H1 (cell line): Measurements from ENCODE around the gene EMD. TPM values are rescaled to one million over a fixed set of nuclear protein-coding genes. Genes with fewer than 3 reads are reported as not detected.
A peak's percentile ranks its signal among the peaks of the same experiment; 100 is the strongest.

ENCODE experiments used
- CBX8 ChIP-seq: fragments of 300-800, 300-1000 bp; sonication (generic); IDR thresholded peaks from 2 replicates; pipeline ENCODE4 v1.7.1; 2016; ENCODE audit warnings: low read depth, low read length, borderline replicate concordance
- CHD7 ChIP-seq: fragments of 300-600 bp; sonication (generic); IDR thresholded peaks from 2 replicates; pipeline ENCODE4 v1.7.1; 2012; ENCODE audit warnings: low read length, moderate library complexity, mild to moderate bottlenecking, inconsistent platforms; ENCODE audit not compliant: insufficient replicate concordance
- JUND ChIP-seq: IDR thresholded peaks from 2 replicates; pipeline ENCODE4 v1.6.1; 2011; ENCODE audit warnings: mild to moderate bottlenecking, improper control_type of control experiment, low read length
- POLR2AphosphoS5 ChIP-seq: IDR thresholded peaks from 2 replicates; pipeline ENCODE4 v1.6.1; 2011; ENCODE audit warnings: low read depth, low read length
- RFX5 ChIP-seq: IDR thresholded peaks from 2 replicates; pipeline ENCODE4 v1.6.1; 2011; ENCODE audit warnings: low read depth, low read length, improper control_type of control experiment, borderline replicate concordance
- ZNF274 ChIP-seq: IDR thresholded peaks from 2 replicates; pipeline ENCODE4 v1.7.0; 2012; ENCODE audit warnings: low read length, borderline replicate concordance; ENCODE audit errors: extremely low read depth
- polyA plus RNA-seq, 7 experiments: library from polyadenylated mRNA; depleted of rRNA in 3 of 7; stranded (reverse) in 5 of 7; unstranded in 2 of 7; fragments of >200 nt in 5 of 7; fragments of 200-250 nt in 2 of 7; gene quantifications; 1 replicate in 5 of 7; 2 replicates in 1 of 7; 4 replicates in 1 of 7; pipeline versions ENCODE4 v1.2.1 to v1.2.3, GENCODE V29; 2011 to 2013; ENCODE audit warnings: missing spikeins in 2 of 7, mixed read lengths in 2 of 7
- total RNA-seq: library from RNA; stranded (reverse); fragmentation: NEBNext Ultra II Directional; extraction: Animal tissue kit (Norgen Biotek cat#: 25700); gene quantifications from 2 replicates; pipeline ENCODE4 v1.2.1, GENCODE V29; 2021

The EMD gene
- total and polyA plus RNA-seq, 2 of the 8 experiments (the other 6 are each of a cell fraction or from before 2014, with no cell fraction given): 45.5 to 109 TPM

- TF ChIP-seq CHD7: no peak
- no peak for TF ChIP-seq RFX5
- 0 out of 2 replicates have a peak, but pooled peaks have one; percentile 40 for TF ChIP-seq POLR2AphosphoS5
- no peak for TF ChIP-seq CBX8
- TF ChIP-seq ZNF274: no peak
- TF ChIP-seq JUND: no peak
Observed at GRCh38 chrX:154354013-154354412, 25.1 kb upstream of the EMD start (continued).
